ENCODE results near the gene ATN1. TPM values are rescaled to one million over a fixed set of nuclear protein-coding genes. Genes with fewer than 3 reads are reported as not detected.
"Not testable (repeated sequence)": the region's sequence is repeated elsewhere in the genome, so short reads cannot be mapped to it uniquely, and the experiment has no call there.

Gene ATN1
- total and polyA plus RNA-seq, 4 donors, result 3.6 to 12.6 (median 7.9) TPM

- DNase-seq (ENCODE audit: low spot score); H3K9ac ChIP-seq (ENCODE audit: low read depth in 1 of 2, low read length in 2 of 2); H3K27me3 ChIP-seq (ENCODE audit: control insufficient read depth in 4 of 4, insufficient read depth in 4 of 4, low read length in 3 of 4); H3K36me3 ChIP-seq (ENCODE audit: control insufficient read depth in 4 of 4, insufficient read depth in 3 of 4, low read depth in 1 of 4, low read length in 3 of 4); H3K4me3 ChIP-seq (ENCODE audit: low read depth in 1 of 3, low read length in 3 of 3); H3K27ac ChIP-seq (ENCODE audit: low read depth in 1 of 2, low read length in 2 of 2); H3K9me3 ChIP-seq (ENCODE audit: control insufficient read depth in 4 of 4, low read length in 3 of 4): not testable (repeated sequence)
- WGBS, result 34% methylated on average over 7 of the region's 7 CpGs
- peaks cover 2 to 14% (median 8%) of the 10 kb centered on the region in 4 donors for H3K4me1 ChIP-seq (ENCODE audit: control insufficient read depth in 4 of 4, insufficient read depth in 4 of 4, low read length in 3 of 4)
- peak in 1 of 2 donors; percentile 17 for TF ChIP-seq HNF4A (conservative IDR thresholded peaks at IDR 0.05)
Observed at GRCh38 chr12:6888794-6889193, 39.0 kb upstream of the ATN1 start.

- Histone ChIP-seq H3K9ac (ENCODE audit: low read depth in 1 of 2, low read length in 2 of 2) (peak overlapping the region in 1 of 2 donors; percentile 96), H3K4me1 (ENCODE audit: control insufficient read depth in 4 of 4, insufficient read depth in 4 of 4, low read length in 3 of 4) (peaks cover 2 to 14% (median 8%) of the 10 kb centered on the region in 4 donors), H3K27ac (ENCODE audit: low read depth in 1 of 2, low read length in 2 of 2) (peak overlapping the region; percentile 81 to 95)
- not testable (repeated sequence) for H3K27me3 ChIP-seq (ENCODE audit: control insufficient read depth in 4 of 4, insufficient read depth in 4 of 4, low read length in 3 of 4); H3K4me3 ChIP-seq (ENCODE audit: low read depth in 1 of 3, low read length in 3 of 3); DNase-seq (ENCODE audit: low spot score); H3K9me3 ChIP-seq (ENCODE audit: control insufficient read depth in 4 of 4, low read length in 3 of 4); H3K36me3 ChIP-seq (ENCODE audit: control insufficient read depth in 4 of 4, insufficient read depth in 3 of 4, low read depth in 1 of 4, low read length in 3 of 4)
- 96% methylated on average over 21 of the region's 21 CpGs for WGBS
Observed at GRCh38 chr12:6889775-6890573, 37.8 kb upstream of the ATN1 start.

GRCh38 chr12:6890789-6891645 lies 36.7 kb upstream of the ATN1 start:
- peak; percentile 99 for DNase-seq (ENCODE audit: low spot score)
- no peaks in the 10 kb centered on the region for H3K9me3 ChIP-seq (ENCODE audit: control insufficient read depth in 4 of 4, low read length in 3 of 4)
- TF ChIP-seq RXRA (IDR thresholded peaks at IDR 0.05), result no peak
- TF ChIP-seq ZBTB33 (IDR thresholded peaks at IDR 0.05), result no peak
- peak; percentile 82 for TF ChIP-seq TAF1 (conservative IDR thresholded peaks at IDR 0.05)
- peak; percentile 94 for TF ChIP-seq REST (IDR thresholded peaks at IDR 0.05)
- peak; percentile 62 for TF ChIP-seq RAD21 (IDR thresholded peaks at IDR 0.05)
- peak; percentile 13 for TF ChIP-seq FOXA1 (IDR thresholded peaks at IDR 0.05)
- TF ChIP-seq CTCF (IDR thresholded peaks at IDR 0.05; ENCODE audit: low read depth, low read length, missing input control), result peak; percentile 85
- no peak for TF ChIP-seq NR2F2 (IDR thresholded peaks at IDR 0.05)
- TF ChIP-seq MAX (IDR thresholded peaks at IDR 0.05), result no peak
- TF ChIP-seq HNF4A (conservative IDR thresholded peaks at IDR 0.05), result peak in 1 of 2 donors; percentile 47
- TF ChIP-seq FOXA2 (IDR thresholded peaks at IDR 0.05), result no peak
- no peak for TF ChIP-seq JUND (IDR thresholded peaks at IDR 0.05)
- TF ChIP-seq YY1 (IDR thresholded peaks at IDR 0.05), result peak; percentile 76
- peak; percentile 18 to 22 for TF ChIP-seq GABPA (IDR thresholded peaks at IDR 0.05 in 1 of 2, conservative IDR thresholded peaks at IDR 0.05 in 1 of 2)
- no peak for TF ChIP-seq EGR1 (IDR thresholded peaks at IDR 0.05; ENCODE audit: low read depth in 2 of 2)
- peak; percentile 53 for TF ChIP-seq SP1 (IDR thresholded peaks at IDR 0.05)
- TF ChIP-seq ATF3 (IDR thresholded peaks at IDR 0.05), result no peak
- TF ChIP-seq HNF4G (IDR thresholded peaks at IDR 0.05), result no peak
- peak overlapping the region; percentile 91 to 95 for H3K27ac ChIP-seq (ENCODE audit: low read depth in 1 of 2, low read length in 2 of 2)
- 2% methylated on average over 68 of the region's 68 CpGs for WGBS
- H3K9ac ChIP-seq (ENCODE audit: low read depth in 1 of 2, low read length in 2 of 2), result peak overlapping the region; percentile 85 to 96
- H3K4me3 ChIP-seq (ENCODE audit: low read depth in 1 of 3, low read length in 3 of 3), result peak overlapping the region; percentile 43 to 73 (median 68)
- H3K36me3 ChIP-seq (ENCODE audit: control insufficient read depth in 4 of 4, insufficient read depth in 3 of 4, low read depth in 1 of 4, low read length in 3 of 4), result no peaks in the 10 kb centered on the region
- peaks cover 2 to 14% (median 8%) of the 10 kb centered on the region in 4 donors for H3K4me1 ChIP-seq (ENCODE audit: control insufficient read depth in 4 of 4, insufficient read depth in 4 of 4, low read length in 3 of 4)
- H3K27me3 ChIP-seq (ENCODE audit: control insufficient read depth in 4 of 4, insufficient read depth in 4 of 4, low read length in 3 of 4), result no peaks in the 10 kb centered on the region
